22Rv1 (cell line): ENCODE data around the gene SETD1A.

Experiments
- H3K27ac ChIP-seq: fragments of 450-650 bp; 2 replicates; pipeline ENCODE4 v1.5.1; 2017
- CTCF ChIP-seq: fragments of 450-650 bp; IDR thresholded peaks from 2 replicates; pipeline ENCODE4 v1.5.1; 2017; ENCODE audit warnings: mild to moderate bottlenecking
- ZFX ChIP-seq: fragments of 450-650 bp; IDR thresholded peaks from 2 replicates; pipeline ENCODE4 v1.6.1; 2017; ENCODE audit warnings: antibody characterized with exemption, borderline replicate concordance

SETD1A gene

GRCh38 chr16:30925632-30925987 lies 31.9 kb upstream of the SETD1A start:
- no peak overlapping the region for H3K27ac ChIP-seq
- TF ChIP-seq ZFX (no peak), CTCF (no peak)

GRCh38 chr16:30925995-30926811 lies 31.4 kb upstream of the SETD1A start:
- H3K27ac ChIP-seq: no peak overlapping the region

GRCh38 chr16:30926937-30927788 lies 30.4 kb upstream of the SETD1A start:
- no peak overlapping the region for H3K27ac ChIP-seq
- TF ChIP-seq ZFX: no peak
- TF ChIP-seq CTCF: no peak

More at GRCh38 chr16:30925995-30926811, 31.4 kb upstream of the SETD1A start:
- no peak for TF ChIP-seq CTCF

GRCh38 chr16:30927789-30928378 lies 29.7 kb upstream of the SETD1A start:
- H3K27ac ChIP-seq: no peak overlapping the region
- TF ChIP-seq ZFX: no peak

- TF ChIP-seq ZFX (no peak), CTCF (no peak)
Observed at GRCh38 chr16:30928390-30928789, 29.2 kb upstream of the SETD1A start.

GRCh38 chr16:30929167-30929566 lies 28.4 kb upstream of the SETD1A start:
- TF ChIP-seq ZFX (no peak), CTCF (no peak)

More at GRCh38 chr16:30928390-30928789, 29.2 kb upstream of the SETD1A start:
- H3K27ac ChIP-seq: no peak overlapping the region

GRCh38 chr16:30930160-30930571 lies 27.4 kb upstream of the SETD1A start:
- TF ChIP-seq CTCF (no peak), ZFX (no peak)
- no peak overlapping the region for H3K27ac ChIP-seq

More at GRCh38 chr16:30929167-30929566, 28.4 kb upstream of the SETD1A start:
- H3K27ac ChIP-seq: no peak overlapping the region
